Sciatic nerve (tissue), 2 donors: ENCODE results near the gene ABL1. TPM values are rescaled to one million over a fixed set of nuclear protein-coding genes. Genes with fewer than 3 reads are reported as not detected.
A peak's percentile ranks its signal among the peaks of the same experiment; 100 is the strongest.
"Not testable (repeated sequence)": the region's sequence is repeated elsewhere in the genome, so short reads cannot be mapped to it uniquely, and the experiment has no call there.

Source experiments
- ATAC-seq: fragments of 200-7000 bp; cut with Tn5 transposase; one replicate; pipeline ENCODE4 v1.9.1; 2020; ENCODE audit warnings: mild to moderate bottlenecking, moderate library complexity
- DNase-seq: peaks from one replicate; pipeline ENCODE4 v3.0.0-alpha.2; 2020; ENCODE audit warnings: low spot score
- intact Hi-C: fragments of 100-400 bp; cut with DNase I; formaldehyde crosslinking; loops from one replicate; pipeline ENCODE4 v1.14.2; 2022
- total RNA-seq: library from RNA; stranded (reverse); fragmentation: NEBNext Ultra II Directional; extraction: Animal tissue kit (Norgen Biotek cat#: 25700); gene quantifications from one replicate; pipeline ENCODE4 v1.2.1, GENCODE V29; 2021
- donor health status: DM: no; HTN: no; CAD: no.
- donor health status: DM: no; HTN: no; CAD: no.

Gene ABL1
- total RNA-seq, 1 donor from 2014 or later, result 85.8 TPM

DNA sequence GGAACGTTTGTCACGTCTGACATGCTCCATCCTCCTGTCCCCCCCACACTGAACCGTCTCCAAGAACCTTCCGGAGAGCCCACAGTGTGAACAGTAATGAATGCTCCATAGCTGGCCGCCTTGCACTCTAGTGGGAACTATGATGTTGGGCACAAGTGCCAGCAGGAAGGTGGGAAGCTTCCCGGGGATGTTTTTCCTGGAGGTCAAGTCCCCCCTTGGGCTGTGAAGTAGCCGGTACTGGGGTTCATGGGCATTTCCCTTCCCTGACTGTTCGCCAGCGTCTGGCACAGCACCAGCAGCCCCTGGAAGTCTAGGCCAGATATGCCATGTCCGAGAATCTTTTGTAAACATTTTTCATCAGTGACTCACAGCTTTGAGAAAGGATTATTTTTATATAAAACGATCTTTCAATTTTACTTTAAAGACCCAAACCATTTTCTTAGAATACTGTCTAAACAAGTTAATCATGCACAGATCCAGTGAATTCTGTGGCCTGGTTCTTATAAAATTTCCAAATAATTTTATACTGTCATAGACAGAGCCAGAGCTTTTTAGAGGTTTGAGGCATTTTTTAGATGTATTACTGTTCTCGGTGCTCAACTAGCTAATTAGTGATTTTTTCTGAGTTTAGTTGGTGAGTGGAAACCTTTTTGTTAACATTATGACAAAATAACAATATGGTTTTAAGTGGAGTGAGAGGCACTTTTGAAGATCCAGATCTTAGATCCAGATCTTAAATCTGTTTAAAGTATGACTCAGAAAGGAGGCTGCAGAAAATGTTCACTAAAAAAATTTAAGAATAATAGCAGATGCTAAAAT lies 11.6 kb downstream of the ABL1 start:
- ATAC-seq, result peak; percentile 47
- intact Hi-C loops, result no loop called here
- peak; percentile 82 for DNase-seq

DNA sequence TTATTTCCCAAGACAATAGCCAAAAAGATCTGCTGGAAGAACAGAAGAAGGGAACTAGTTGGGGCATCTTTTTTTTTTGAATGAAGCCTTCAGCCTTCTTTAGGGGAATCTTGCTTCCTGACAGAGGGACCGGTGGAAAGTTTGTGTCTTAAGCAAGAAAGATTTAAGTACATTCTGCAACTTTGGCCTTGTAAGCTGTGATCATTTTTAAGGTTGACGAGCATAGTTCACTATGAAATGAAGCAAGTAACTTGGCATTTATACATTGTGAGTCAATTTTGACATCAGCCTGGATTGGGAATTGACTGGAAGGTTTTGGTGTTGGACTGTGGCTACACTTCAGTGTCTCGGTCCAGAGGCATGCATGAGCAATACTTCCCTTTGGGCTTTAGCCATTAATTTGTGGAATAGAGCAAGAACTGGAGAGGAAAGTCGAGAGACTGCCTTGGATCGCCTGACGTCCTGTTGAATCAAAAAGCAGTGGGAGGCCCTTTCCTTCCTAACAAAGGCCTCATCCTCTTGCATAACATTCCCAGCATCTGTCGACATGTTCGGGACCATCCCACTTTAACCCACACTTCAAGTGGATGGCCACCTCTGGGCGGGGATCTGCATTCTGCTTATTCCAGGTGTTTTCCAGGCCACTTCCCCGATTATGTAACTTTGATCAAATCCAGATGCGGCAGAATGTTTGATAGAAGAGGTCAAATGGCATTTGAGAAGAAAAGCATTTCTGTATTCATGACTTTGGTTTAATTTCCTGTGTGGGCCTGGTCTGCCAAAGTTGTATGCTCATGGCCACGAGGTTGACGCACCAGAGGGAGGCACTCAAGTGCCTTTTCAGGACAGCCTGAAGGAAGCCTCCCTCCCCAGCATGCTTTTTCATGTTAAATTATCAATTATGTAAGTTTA lies 12.5 kb downstream of the ABL1 start:
- ATAC-seq, result peak; percentile 92
- DNase-seq, result peak; percentile 86
- intact Hi-C loops, result no loop called here

DNA sequence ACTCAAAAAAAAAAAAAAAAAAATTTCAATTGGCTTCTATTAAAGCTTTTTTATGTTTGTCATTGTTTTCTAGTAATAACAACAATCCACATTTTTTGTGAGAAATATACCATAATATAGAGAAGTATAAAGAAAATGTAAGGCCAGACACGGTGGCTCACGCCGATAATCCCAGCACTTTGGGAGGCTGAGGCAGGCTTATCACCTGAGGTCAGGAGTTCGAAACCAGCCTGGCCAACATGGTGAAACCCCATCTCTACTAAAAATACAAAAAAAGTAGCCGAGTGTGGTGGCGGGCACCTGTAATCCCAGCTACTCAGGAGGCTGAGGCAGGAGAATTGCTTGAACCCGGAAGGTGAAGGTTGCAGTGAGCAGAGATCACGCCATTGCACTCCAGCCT lies 13.5 kb downstream of the ABL1 start:
- DNase-seq, ATAC-seq, intact Hi-C loops: not testable (repeated sequence)

DNA sequence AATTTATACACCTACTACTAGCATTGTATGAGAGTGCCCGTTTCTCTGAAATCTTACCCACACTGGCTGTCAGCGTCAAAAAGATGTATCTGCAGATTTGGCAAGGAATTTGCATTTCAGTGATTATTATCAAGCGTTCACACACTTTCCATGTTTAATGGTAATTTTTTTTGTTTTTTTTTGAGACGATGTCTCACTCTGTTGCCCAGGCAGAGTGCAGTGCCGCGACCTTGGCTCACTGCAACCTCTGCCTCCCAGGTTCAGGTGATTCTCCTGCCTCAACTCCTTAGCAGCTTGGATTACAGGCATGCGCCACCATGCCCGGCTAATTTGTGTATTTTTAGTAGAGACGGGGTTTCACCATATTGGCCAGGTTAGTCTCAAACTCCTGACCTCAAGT lies 14.3 kb downstream of the ABL1 start:
- DNase-seq (no peak), ATAC-seq (no peak)
- intact Hi-C loops, result no loop called here

GRCh38 chr9:130852801-130853200 lies 17.7 kb downstream of the ABL1 start:
- DNase-seq, result peak; percentile 14
- intact Hi-C loops, result no loop called here
- no peak for ATAC-seq

DNA sequence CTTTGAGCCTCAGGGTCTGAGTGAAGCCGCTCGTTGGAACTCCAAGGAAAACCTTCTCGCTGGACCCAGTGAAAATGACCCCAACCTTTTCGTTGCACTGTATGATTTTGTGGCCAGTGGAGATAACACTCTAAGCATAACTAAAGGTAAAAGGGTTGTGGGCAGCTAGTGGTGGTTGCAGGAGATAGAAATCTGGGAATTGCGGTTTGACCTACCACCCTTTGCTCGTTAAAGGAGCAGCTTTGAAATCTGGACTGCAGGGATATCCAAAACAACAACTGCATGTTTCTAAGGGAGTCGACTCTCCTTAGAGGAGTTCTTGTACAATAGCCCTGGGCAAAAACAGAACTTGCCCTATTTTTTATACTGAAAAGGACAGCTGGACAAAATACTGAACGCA lies 19.0 kb downstream of the ABL1 start:
- intact Hi-C loops, result no loop called here
- DNase-seq (peak; percentile 50), ATAC-seq (peak; percentile 71)

- intact Hi-C loops, result no loop called here
- DNase-seq, result peak; percentile 48
Measured at GRCh38 chr9:130854835-130855234, 19.8 kb downstream of the ABL1 start.

GRCh38 chr9:130856474-130856873 lies 21.4 kb downstream of the ABL1 start:
- DNase-seq (no peak), ATAC-seq (no peak)
- intact Hi-C loops, result no loop called here

More at GRCh38 chr9:130854835-130855234, 19.8 kb downstream of the ABL1 start:
- no peak for ATAC-seq

GRCh38 chr9:130857864-130858738 lies 23.0 kb downstream of the ABL1 start:
- intact Hi-C loops, result no loop called here
- peak; percentile 69 for ATAC-seq

DNA sequence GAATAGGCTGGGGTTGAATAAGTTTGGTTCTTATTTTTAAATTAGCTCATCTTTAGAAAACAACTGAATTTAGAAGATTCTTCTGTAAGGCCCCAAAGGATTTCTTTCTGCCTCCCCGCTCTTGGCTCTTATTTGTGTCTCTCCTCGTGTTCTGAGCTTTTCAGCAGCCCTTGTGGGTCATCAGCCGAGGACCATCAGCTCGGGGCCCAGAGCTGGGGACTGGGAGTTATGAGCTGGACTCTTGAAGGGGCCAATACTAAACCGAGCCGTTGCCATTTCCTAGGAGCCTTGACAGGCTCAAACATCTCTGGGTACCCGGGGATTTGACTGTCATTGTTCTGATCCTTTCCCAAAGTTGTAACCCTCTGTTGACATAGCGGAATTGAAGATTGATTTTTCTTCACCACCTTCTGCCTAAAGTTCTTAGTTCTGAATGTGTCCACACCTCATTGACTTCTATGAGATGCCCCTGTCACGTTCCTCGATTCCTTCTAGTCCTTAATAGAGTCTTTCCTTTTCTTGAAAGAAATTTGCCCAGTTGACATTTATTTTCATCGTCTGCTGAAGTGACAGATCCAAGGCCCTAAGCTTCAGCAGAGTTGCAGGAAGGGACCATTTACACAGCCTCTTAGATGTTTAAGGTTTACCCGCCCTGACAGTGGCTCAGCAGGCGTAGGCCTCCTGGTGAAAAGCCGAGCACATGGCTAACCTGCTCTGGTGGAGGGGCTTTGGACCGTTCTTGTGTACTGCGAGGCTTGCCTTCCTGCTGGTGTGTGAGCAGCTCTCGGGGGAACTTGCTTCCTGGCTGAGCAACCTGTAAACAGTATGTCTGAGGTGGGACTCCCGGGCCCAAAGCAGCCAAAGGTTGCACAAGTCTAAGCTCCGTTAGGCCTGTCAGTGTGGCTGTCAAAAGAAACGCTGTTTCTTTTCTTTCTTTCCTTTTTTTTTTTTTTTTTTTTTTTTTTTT lies 24.0 kb downstream of the ABL1 start:
- ATAC-seq, result peak; percentile 18
- DNase-seq, result peak; percentile 59
- intact Hi-C loops, result no loop called here

More at GRCh38 chr9:130857864-130858738, 23.0 kb downstream of the ABL1 start:
- peak; percentile 82 for DNase-seq

DNA sequence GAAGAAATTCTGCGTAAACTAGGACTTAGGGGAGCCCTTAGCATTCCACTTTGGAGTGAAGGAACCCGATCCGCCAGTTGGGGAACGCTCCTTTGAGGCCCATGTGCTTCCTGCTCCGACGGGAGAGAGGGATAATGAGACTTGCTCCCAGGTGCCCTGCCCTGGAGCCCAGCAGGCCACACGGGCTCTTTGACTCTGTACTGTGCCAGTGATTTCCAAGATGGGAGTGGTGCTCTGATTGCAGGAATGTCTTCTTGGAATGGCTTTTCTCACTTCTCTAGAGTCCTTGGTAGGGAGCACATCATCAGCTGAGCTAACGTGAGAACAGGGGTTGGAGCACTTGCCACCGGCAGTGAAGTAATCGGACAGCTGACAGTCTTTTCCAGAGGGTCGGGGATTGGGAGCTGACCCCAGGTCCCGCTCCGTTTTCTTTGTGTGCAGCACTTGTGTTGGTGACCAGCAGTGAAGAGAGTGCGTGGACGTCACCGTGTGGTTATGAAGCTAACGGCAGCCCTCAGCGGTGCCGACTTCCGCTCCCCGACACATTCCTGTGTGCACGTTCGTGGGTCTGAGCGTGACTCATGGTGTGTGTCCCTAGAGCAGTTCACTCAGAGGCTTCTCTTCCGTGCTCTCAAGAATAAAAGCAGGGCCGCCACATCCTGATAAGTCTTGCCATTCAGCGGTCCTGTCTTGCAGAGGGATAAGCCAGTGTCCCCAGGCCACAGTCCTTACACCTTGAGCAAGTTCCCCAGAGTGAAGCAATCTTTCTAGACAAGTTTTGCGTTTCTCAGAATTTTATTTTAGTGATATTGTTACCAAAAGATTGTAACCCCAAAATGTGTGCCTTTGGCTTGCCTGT lies 25.6 kb downstream of the ABL1 start:
- peak; percentile 87 for DNase-seq
- ATAC-seq, result peak; percentile 93
- intact Hi-C loops, result loop anchor here (5.0 kb wide), 2 partner anchors 88 to 153 kb away; no protein-coding TSS in a partner anchor

- intact Hi-C loops, result loop anchor here (5.0 kb wide), 2 partner anchors 89 to 154 kb away; no protein-coding TSS in a partner anchor
- DNase-seq (peak; percentile 48), ATAC-seq (no peak)
Measured at GRCh38 chr9:130861372-130862180, 26.5 kb downstream of the ABL1 start.

DNA sequence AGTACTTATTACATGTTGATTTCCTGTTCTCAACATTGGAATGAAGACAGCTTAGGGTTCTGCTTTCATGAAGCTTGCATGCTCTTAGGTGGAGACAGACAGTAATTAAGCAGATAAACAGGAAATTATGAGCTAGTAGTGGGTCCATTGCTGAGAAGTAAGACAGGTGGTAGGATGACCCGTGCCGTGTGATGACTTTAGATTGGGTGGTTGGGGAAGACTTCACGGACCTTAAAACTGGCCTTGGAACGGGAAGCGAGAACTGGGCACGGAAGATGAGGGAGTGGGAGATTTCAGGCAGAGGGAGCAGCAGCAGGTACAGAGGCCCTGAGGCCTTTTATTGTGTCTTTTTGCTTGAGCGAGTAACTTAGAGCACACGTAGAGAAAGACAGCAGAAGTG lies 27.2 kb downstream of the ABL1 start:
- ATAC-seq (no peak), DNase-seq (peak; percentile 43)
- intact Hi-C loops, result loop anchor here (5.0 kb wide), 2 partner anchors 90 to 155 kb away; no protein-coding TSS in a partner anchor

DNA sequence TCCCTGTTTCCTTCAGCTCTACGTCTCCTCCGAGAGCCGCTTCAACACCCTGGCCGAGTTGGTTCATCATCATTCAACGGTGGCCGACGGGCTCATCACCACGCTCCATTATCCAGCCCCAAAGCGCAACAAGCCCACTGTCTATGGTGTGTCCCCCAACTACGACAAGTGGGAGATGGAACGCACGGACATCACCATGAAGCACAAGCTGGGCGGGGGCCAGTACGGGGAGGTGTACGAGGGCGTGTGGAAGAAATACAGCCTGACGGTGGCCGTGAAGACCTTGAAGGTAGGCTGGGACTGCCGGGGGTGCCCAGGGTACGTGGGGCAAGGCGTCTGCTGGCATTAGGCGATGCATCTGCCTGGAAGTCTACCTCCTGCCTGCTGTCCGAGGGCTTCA lies 27.7 kb downstream of the ABL1 start:
- intact Hi-C loops, result loop anchor here (5.0 kb wide), 2 partner anchors 90 to 155 kb away; no protein-coding TSS in a partner anchor
- no peak for ATAC-seq
- peak; percentile 63 for DNase-seq

GRCh38 chr9:130864541-130864940 lies 29.5 kb downstream of the ABL1 start:
- intact Hi-C loops, result loop anchor here (5.0 kb wide), 2 partner anchors 92 to 157 kb away; no protein-coding TSS in a partner anchor
- DNase-seq (peak; percentile 51), ATAC-seq (no peak)

DNA sequence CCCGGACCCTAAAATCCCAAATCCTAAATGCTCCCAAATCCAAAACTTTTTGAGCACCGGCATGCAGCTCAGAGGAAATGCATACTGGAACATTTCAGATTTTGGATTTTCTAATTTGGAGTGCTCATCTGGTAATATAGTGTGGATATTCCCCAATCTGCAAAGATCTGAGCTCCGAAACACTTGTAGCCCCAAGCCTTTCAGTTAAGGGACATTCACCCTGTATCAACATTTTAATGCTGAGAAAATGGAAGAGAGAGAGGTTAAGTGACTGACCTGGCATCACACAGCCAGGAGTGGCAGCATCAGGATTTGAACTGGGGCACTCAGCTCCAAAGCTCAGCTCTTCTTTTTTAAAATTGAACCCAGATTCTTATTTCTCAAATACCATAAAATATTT lies 30.9 kb downstream of the ABL1 start:
- intact Hi-C loops, result no loop called here
- ATAC-seq (no peak), DNase-seq (peak; percentile 2)
